ENCODE data around the gene CYB561.

Gene CYB561

DNA sequence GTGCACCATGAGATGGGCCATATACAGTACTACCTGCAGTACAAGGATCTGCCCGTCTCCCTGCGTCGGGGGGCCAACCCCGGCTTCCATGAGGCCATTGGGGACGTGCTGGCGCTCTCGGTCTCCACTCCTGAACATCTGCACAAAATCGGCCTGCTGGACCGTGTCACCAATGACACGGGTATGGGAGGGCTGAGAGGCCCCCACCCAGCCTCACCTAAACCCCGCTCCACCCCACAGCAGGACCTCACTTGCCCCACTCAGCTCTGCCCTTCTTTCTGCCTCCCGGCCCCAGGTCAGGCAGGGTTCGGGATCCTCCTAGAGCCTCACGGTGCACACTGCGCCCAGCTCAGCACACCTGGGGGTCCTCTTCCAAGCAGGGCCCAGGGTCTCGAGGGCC, 36.4 kb upstream of the CYB561 start:
- no peak overlapping the region for H3K4me3 Mint-ChIP-seq
- TF ChIP-seq, protein P1, sequence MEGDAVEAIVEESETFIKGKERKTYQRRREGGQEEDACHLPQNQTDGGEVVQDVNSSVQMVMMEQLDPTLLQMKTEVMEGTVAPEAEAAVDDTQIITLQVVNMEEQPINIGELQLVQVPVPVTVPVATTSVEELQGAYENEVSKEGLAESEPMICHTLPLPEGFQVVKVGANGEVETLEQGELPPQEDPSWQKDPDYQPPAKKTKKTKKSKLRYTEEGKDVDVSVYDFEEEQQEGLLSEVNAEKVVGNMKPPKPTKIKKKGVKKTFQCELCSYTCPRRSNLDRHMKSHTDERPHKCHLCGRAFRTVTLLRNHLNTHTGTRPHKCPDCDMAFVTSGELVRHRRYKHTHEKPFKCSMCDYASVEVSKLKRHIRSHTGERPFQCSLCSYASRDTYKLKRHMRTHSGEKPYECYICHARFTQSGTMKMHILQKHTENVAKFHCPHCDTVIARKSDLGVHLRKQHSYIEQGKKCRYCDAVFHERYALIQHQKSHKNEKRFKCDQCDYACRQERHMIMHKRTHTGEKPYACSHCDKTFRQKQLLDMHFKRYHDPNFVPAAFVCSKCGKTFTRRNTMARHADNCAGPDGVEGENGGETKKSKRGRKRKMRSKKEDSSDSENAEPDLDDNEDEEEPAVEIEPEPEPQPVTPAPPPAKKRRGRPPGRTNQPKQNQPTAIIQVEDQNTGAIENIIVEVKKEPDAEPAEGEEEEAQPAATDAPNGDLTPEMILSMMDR (IDR thresholded peaks at IDR 0.05) = no peak
- H3K36me3 Mint-ChIP-seq (ENCODE audit: low read depth) = no peaks in the 10 kb centered on the region
- DNase-seq = no peak
- peaks cover 11% of the 10 kb centered on the region for H3K4me1 Mint-ChIP-seq
- no peak overlapping the region for H3K27ac Mint-ChIP-seq
- H3K27me3 Mint-ChIP-seq (ENCODE audit: low read depth, poor library complexity) = peaks cover 25% of the 10 kb centered on the region
- H3K9me3 Mint-ChIP-seq = no peaks in the 10 kb centered on the region

DNA sequence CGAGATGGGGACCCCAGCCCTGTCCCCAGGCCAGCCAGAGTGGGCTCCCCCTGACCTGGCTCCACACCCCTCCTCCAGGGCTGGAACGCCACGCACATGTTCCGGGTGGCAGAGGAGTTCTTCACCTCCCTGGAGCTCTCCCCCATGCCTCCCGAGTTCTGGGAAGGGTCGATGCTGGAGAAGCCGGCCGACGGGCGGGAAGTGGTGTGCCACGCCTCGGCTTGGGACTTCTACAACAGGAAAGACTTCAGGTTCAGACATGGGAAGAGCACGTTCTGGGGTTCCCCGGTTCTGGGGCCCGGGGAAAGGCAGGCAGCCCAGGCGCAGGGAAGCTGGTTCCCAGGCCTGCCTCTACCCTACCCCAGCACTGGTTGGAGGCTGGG, 35.4 kb upstream of the CYB561 start:
- no peak for DNase-seq
- no peak overlapping the region for H3K27ac Mint-ChIP-seq
- no peak overlapping the region for H3K4me3 Mint-ChIP-seq
- H3K4me1 Mint-ChIP-seq = peaks cover 13% of the 10 kb centered on the region
- TF ChIP-seq, protein P1 (IDR thresholded peaks at IDR 0.05) = no peak
- H3K36me3 Mint-ChIP-seq (ENCODE audit: low read depth) = no peaks in the 10 kb centered on the region
- no peaks in the 10 kb centered on the region for H3K9me3 Mint-ChIP-seq
- peaks cover 25% of the 10 kb centered on the region for H3K27me3 Mint-ChIP-seq (ENCODE audit: low read depth, poor library complexity)

DNA sequence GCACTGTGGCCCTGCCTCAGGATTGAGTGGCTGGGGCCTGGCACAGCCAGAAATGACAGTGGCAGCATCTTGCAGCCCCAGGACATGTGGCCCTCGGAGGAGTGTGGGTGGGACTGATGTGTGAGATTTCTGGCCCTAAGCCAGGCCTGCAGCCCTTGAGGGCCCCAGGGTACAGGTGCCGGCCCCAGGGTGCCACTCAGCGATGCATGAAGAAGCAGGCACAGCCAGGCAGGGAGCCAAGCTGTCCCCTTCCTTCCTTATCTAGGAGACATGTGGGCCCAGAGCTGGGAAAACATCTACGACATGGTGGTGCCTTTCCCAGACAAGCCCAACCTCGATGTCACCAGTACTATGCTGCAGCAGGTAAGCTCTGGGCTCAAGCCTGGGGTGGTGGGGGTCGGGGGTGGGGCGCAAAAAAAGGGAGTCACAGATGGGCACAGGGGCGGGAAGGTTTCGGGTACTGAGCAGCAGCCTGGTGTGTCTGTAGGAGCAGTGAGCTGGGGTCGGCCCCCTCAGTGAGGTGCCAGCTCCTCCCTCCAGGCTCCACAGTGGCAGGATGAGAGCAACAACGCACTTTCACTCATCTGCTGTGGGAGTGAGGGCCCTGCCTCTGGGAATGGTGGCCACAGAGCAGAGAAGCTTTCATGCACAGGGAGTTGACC, 34.9 kb upstream of the CYB561 start:
- Mint-ChIP-seq H3K4me3 (no peak overlapping the region), H3K9me3 (no peaks in the 10 kb centered on the region), H3K4me1 (peaks cover 16% of the 10 kb centered on the region), H3K27me3 (ENCODE audit: low read depth, poor library complexity) (peaks cover 30% of the 10 kb centered on the region), H3K36me3 (ENCODE audit: low read depth) (no peaks in the 10 kb centered on the region), H3K27ac (no peak overlapping the region)
- no peak for DNase-seq
- TF ChIP-seq, protein P1 (IDR thresholded peaks at IDR 0.05) = no peak

DNA sequence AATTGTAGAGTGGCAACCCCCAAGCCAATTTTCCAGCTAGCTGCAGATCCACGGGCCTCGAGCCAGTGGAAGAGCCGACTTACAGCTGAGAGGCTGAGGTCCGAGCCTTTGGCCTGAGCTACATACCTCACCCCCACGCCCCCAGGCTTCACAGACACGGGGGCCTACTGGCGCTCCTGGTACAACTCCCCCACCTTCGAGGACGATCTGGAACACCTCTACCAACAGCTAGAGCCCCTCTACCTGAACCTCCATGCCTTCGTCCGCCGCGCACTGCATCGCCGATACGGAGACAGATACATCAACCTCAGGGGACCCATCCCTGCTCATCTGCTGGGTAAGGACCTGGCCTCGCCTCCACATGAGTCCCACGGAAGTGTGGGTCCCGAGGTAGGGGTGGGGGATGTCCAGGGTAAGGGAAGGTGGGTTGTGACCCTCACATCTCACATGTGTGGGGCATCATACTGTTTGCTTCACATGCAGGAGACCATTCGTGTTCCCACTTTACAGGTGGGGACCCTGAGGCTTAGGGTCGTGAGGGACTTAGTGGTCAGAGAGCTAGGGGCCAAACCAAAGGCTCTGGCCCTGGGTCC, 34.2 kb upstream of the CYB561 start:
- peaks cover 36% of the 10 kb centered on the region for H3K27me3 Mint-ChIP-seq (ENCODE audit: low read depth, poor library complexity)
- no peak overlapping the region for H3K27ac Mint-ChIP-seq
- TF ChIP-seq, protein P1 (IDR thresholded peaks at IDR 0.05) = no peak

DNA sequence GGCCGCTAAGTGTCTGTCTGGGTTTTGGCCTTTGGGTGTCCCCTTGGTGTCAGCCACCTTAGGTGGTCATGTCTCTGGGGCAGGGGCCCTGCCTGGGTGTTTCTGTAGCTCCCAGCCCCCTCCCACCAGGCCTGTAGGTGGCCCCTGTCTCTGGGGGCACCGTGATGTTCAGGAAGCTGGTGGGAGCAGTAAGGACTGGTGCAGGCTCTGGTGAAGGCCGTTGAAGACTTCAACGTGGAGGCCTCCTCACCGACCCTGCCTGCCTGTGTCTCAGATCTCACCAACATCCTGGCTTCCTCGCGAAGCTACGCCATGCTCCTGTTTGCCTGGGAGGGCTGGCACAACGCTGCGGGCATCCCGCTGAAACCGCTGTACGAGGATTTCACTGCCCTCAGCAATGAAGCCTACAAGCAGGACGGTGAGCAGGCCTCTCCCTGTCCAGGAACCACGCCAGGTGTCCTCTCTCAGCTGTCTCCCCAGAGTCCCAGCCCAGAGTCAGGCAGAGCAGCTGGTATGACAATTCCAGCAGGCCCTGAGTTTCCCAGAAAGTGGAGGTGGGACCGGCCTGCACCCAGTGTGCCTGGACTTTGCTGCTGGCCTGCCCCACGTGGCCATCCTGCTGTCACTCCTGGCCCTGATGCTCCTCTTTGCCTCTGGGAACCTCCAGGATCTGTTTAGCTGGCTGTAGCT, 33.5 kb upstream of the CYB561 start:
- Mint-ChIP-seq H3K4me1 (peaks cover 26% of the 10 kb centered on the region), H3K36me3 (ENCODE audit: low read depth) (no peaks in the 10 kb centered on the region), H3K9me3 (no peaks in the 10 kb centered on the region), H3K4me3 (no peak overlapping the region), H3K27ac (no peak overlapping the region), H3K27me3 (ENCODE audit: low read depth, poor library complexity) (peaks cover 43% of the 10 kb centered on the region)
- TF ChIP-seq, protein P1 (IDR thresholded peaks at IDR 0.05) = no peak
- no peak for DNase-seq

More for the DNA sequence above, 34.2 kb upstream of the CYB561 start:
- no peaks in the 10 kb centered on the region for H3K36me3 Mint-ChIP-seq (ENCODE audit: low read depth)
- H3K9me3 Mint-ChIP-seq = no peaks in the 10 kb centered on the region
- no peak for DNase-seq
- peaks cover 23% of the 10 kb centered on the region for H3K4me1 Mint-ChIP-seq
- no peak overlapping the region for H3K4me3 Mint-ChIP-seq
